NCI-H69 (cell line): ENCODE data around the gene CASP3.
A peak's percentile ranks its signal among the peaks of the same experiment; 100 is the strongest.
"Not testable (repeated sequence)": the region's sequence is repeated elsewhere in the genome, so short reads cannot be mapped to it uniquely, and the experiment has no call there.

Source experiments
- DNase-seq: peaks from one replicate; lab custom pipeline; 2025; lab: John Stamatoyannopoulos, UW

Gene CASP3

DNA sequence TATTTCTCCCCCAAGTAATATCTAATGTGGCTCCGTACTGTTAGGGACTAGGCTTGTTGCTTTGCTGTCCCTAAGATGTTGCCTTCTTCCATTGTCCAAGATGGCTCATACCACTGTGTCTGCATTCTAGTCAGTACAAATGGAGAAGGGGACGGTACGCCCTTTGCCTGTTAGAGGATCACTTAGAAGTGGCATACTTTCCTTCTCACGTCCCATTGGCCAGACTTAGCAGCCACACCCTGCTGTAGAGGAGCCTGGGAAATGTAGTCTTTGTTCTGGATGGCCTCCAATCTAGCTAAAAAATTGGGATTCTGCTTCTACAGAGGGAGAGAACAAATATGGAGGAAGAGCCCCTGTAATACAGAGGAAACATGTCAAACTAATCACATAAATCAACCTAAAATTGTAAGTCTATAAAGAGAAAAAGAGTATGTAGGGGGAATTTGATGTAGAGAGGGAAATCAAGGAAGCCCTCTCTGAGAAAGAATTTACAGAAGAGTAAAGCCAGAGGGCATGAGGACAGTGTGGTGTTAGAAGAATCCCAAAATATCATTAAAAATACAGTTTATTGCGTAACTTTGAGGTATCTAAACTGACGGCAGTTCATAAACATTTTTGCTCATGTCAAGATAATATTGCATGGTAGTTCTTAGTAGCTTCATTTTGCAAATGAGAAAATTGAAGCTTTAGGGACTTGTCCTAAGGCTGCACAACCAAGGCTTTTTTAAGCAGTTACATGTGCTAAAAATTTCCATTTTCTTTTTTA lies 15.4 kb upstream of the CASP3 start:
- no peak for DNase-seq

DNA sequence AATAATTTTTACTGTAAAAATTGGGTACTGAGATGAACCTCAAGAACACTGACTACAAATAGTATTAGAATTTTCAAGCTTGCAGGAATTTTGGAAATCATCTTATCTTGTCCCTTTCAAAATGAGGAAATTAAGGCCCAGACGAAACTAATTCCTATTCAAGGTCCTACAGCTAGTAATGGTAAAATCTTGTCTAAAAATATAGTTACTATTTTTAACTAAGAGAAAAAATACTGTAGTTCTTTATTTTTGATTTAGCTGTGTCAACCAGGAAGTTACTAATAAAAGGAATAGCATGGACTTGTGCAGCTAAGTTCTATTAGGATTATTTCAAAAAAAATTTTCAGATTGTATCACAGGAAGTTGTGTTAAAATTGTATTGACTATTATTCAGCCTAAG lies 13.0 kb upstream of the CASP3 start:
- DNase-seq = no peak

DNA sequence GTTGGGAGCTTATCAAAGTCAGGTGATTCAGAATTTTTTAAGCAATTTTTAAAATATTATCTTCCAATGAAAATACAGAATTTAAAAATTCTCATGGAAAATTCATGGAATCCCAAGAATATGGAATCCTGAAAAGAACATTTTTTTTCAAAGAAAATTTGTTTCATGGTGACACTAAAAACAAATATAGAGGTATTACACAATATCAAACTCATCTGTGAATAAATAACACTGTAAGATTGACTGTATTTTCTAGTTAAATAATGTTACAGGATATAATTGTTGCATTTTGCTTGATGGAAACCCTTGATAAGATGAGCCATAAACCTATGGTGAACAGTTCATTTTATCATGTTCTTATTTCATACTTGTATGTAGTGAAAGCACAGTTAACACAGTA lies 11.7 kb upstream of the CASP3 start:
- DNase-seq = no peak

DNA sequence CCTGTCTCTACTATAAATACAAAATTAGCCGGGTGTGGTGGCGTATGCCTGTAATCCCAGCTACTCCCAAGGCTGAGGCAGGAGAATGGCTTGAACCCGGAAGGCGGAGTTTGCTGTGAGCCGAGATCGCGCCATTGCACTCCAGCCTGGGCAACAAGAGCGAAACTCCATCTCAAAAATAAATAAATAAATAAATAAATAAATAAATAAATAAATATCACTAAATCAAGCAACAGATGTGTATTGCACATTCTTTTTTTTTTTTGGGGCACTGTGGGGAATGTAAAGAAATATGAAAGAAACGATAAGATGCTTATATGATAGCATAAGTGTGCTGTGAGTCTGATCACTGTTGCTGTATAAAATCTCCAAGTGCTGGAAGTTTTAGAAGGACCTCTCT lies 8.6 kb upstream of the CASP3 start:
- DNase-seq = not testable (repeated sequence)

- no peak for DNase-seq
Measured at GRCh38 chr4:184657144-184657543, 7.9 kb upstream of the CASP3 start.

DNA sequence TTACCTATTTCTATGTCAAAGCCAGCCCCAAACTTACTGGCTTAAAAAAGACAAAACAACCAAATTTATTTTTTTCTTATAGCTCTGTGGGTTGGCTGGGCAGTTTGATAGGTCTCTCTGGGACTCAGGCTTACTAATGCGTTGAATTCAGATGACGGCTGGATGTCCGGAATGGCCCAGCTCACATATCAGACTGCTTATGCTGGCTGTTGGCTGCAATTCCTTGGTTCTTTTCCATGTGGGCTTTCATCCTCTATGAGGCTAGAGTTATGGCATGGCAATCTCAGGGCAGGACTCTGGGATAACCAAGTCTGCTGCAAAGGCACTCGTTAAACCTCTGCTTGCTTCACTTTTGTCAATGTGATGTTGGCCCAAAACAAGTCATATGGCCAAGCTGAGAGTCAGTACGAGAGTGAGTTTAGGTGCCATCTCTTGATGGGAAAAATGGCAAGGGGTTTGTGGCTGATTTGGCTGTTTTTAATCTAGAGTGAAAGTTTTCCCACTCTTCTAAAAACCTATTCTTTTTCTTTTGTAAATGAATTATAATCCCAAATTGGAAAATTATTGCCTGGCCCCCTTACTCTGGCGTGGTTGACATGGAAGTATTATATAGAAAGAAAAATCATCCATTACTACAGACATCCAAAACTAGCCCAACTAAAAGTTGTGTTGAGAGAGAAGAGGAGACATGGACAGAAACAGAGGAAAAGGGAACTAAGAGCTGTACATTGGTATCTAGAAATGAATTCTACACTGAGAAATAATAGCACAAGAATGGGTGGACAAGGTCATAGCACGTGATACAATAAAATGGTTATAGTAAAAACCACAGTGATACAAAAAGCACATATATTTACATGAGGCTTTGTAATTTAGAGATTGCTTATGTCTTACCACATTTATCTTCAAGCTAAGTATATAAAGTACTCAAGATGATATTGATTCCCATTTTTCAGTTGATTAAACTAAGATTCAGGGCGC lies 6.9 kb upstream of the CASP3 start:
- DNase-seq = no peak

GRCh38 chr4:184653650-184654049 lies 4.4 kb upstream of the CASP3 start:
- no peak for DNase-seq

DNA sequence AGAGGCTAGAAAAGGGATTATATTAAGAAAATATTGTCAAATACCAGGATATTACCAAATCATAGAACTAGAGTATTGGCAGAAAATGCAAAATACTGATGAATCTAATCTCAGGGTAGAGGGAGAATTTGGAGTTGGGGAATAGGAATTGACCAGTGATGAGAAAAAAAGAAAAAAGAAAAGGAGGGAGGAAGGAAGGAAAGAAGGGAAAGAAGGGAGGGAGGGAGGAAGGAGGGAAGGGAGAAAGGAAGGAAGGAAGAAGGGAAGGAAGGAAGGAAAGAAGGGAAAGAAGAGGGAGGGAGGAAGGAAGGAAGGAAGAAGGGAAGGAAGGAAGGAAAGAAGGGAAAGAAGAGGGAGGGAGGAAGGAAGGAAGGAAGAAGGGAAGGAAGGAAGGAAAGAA lies 3.4 kb upstream of the CASP3 start:
- DNase-seq = not testable (repeated sequence)

DNA sequence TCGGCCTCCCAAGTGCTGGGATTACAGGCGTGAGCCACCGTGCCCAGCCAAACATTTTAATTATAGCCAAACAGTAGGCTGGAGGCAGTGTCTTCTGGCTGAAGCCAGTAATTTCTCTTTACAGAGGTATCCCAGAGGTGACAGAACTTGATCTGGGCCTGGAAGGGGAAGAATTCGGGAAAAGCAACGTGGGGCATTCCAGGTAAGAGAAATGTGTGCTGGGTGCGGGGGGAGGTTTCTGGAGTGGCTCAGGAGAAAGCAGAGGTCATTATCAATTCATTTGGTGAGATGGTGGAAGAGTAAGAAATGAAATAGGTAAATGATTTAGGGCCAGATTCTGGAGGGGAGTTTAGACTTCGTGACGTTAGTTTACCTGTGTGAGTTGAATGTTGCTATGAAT lies 2.7 kb upstream of the CASP3 start:
- DNase-seq = no peak

GRCh38 chr4:184649971-184650855 lies 966 bp upstream of the CASP3 start:
- peak; percentile 43 for DNase-seq

DNA sequence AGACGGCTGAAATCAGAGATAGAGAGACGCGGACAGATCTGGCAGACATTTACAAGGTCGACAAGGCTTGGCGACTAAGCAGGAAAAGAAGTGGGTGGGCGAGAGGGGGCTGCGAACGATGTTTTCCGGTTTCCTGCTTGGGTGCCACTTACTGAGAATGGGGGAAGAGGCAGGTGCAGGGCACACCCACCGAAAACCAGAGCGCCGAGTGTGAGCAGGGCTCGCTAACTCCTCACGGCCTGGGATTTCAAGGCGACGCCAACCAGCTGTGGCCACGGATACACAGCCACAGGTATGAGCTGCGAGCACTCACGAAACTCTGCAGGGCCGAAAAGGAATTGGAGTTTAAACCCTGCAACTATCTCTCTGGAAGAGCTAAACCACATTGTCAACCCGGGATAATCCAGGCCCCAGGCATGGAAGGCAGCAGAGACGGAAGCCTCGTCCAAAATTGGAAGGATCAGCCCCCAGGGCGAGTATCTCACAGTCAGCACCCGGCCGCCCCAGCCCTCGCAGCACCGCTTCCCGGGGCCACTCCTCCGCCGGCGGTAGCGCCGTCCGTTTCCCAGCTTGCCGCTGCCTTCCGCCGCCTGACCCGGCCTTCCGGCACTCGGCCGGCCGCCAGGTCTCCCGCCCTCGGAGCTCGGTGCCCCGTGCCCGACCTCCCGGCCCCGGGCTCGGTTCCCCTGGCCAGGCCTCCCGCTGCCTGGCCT lies 778 bp downstream of the CASP3 start:
- DNase-seq = peak; percentile 64

GRCh38 chr4:184648054-184648312 lies 1.3 kb downstream of the CASP3 start:
- DNase-seq = peak; percentile 19

GRCh38 chr4:184647266-184648053 lies 1.8 kb downstream of the CASP3 start:
- no peak for DNase-seq

DNA sequence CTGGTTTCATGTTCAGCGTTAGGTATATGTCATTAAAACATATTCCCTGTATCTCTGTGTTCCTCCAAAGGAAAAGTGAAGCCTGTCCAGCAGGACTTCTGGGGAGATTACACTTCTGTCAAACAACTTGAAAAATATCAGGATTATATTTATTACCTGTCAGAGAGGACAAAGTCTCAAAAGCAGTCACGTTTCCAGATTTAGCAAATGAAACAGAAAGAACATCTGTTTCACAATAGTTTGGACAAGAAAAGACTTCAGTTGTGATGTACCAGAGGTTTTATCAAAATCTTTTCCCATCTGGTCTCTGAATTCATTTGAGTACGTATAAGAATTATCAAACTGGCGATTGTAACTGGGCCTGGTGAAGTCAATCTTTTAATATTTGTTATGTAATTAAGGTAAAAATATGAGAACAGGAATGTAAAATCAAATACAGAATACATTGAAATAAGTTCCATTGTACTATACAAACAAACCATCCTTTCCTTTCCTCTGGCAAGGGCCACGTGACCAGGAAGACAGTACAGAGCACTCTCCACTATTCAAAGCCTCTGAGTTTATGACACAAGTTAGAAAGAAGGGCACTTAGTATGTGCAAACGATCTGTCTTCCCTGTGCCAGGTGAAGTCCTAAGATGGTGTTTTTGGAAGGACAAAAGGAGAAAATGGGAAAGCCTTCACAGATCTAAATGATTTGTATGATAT lies 3.2 kb downstream of the CASP3 start:
- no peak for DNase-seq

- DNase-seq = peak; percentile 42
Measured at GRCh38 chr4:184644553-184645307, 4.5 kb downstream of the CASP3 start.

GRCh38 chr4:184643731-184644130 lies 5.5 kb downstream of the CASP3 start:
- no peak for DNase-seq

DNA sequence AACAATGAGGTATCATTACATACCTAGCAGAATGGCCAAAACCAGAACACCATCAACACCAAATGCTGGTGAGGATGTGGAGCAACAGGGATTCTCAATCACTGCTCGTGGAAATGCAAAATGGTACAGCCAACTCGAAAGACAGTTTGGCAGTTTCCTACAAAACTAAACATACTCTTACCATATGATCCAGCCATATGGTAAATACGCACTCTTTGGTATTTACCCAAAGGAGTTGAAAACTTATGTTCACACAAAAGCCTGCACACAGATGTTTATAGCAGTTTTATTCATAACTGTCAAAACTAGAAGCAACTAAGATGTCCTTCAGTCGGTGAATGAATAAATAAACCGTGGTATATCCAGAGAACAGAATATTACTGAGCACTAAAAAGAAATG lies 7.8 kb downstream of the CASP3 start:
- no peak for DNase-seq

DNA sequence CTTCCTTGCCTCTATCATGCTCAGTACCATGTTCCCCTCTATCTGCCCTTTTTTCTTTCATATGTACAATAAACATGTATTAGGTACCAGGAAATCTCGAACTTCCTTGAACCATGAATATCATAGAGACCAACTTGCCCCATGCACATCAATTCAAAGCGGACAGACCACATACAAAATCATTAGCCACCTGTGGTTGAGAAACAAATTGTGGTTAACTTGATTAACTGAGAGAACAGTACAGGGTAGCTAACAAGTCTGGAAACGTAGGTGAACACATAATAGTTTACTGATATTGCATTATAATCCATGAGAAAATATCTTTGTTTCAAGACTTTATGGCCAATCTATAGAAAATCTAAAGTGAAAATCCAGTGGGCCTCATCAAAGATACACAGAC lies 8.2 kb downstream of the CASP3 start:
- DNase-seq = no peak

DNA sequence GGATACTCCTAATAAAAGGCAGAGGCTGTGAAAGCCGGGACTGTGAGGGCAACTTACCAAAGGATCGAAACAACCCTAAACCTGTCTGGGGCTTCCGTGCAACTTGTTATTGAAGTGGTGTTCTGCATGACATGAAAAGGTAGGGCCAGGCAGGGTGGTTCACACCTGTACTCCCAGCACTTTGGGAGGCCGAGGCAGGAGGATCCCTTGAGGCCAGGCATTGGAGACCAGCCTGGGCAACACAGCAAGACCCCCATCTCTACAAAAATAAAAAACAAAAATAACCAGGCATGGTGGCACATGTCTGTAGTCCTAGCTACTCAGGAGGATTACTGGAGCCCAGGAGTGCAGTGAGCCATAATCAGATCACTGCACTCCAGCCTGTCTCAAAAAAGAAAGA lies 12.3 kb downstream of the CASP3 start:
- no peak for DNase-seq

- DNase-seq = no peak
Measured at GRCh38 chr4:184636144-184636543, 13.1 kb downstream of the CASP3 start.
